ENCODE results near the gene SIGLEC11. TPM values are rescaled to one million over a fixed set of nuclear protein-coding genes. Genes with fewer than 3 reads are reported as not detected.

Gene SIGLEC11
- total and polyA plus RNA-seq, 4 donors: 0.49 to 8.9 (median 3.3) TPM

GRCh38 chr19:49952479-49952836 is 8.5 kb downstream of the SIGLEC11 start:
- TF ChIP-seq HNF4A (conservative IDR thresholded peaks at IDR 0.05): no peak
- no peak for TF ChIP-seq JUND (IDR thresholded peaks at IDR 0.05)
- no peak for TF ChIP-seq ATF3 (IDR thresholded peaks at IDR 0.05)
- TF ChIP-seq, protein P1, sequence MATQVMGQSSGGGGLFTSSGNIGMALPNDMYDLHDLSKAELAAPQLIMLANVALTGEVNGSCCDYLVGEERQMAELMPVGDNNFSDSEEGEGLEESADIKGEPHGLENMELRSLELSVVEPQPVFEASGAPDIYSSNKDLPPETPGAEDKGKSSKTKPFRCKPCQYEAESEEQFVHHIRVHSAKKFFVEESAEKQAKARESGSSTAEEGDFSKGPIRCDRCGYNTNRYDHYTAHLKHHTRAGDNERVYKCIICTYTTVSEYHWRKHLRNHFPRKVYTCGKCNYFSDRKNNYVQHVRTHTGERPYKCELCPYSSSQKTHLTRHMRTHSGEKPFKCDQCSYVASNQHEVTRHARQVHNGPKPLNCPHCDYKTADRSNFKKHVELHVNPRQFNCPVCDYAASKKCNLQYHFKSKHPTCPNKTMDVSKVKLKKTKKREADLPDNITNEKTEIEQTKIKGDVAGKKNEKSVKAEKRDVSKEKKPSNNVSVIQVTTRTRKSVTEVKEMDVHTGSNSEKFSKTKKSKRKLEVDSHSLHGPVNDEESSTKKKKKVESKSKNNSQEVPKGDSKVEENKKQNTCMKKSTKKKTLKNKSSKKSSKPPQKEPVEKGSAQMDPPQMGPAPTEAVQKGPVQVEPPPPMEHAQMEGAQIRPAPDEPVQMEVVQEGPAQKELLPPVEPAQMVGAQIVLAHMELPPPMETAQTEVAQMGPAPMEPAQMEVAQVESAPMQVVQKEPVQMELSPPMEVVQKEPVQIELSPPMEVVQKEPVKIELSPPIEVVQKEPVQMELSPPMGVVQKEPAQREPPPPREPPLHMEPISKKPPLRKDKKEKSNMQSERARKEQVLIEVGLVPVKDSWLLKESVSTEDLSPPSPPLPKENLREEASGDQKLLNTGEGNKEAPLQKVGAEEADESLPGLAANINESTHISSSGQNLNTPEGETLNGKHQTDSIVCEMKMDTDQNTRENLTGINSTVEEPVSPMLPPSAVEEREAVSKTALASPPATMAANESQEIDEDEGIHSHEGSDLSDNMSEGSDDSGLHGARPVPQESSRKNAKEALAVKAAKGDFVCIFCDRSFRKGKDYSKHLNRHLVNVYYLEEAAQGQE (IDR thresholded peaks at IDR 0.05): no peak
- no peak for TF ChIP-seq HNF4G (IDR thresholded peaks at IDR 0.05)
- TF ChIP-seq YY1 (IDR thresholded peaks at IDR 0.05): no peak
- no peak for TF ChIP-seq NR2F2 (IDR thresholded peaks at IDR 0.05)
- no peak for TF ChIP-seq FOXA2 (IDR thresholded peaks at IDR 0.05)
- TF ChIP-seq RXRA (IDR thresholded peaks at IDR 0.05): no peak
- TF ChIP-seq, protein P2, sequence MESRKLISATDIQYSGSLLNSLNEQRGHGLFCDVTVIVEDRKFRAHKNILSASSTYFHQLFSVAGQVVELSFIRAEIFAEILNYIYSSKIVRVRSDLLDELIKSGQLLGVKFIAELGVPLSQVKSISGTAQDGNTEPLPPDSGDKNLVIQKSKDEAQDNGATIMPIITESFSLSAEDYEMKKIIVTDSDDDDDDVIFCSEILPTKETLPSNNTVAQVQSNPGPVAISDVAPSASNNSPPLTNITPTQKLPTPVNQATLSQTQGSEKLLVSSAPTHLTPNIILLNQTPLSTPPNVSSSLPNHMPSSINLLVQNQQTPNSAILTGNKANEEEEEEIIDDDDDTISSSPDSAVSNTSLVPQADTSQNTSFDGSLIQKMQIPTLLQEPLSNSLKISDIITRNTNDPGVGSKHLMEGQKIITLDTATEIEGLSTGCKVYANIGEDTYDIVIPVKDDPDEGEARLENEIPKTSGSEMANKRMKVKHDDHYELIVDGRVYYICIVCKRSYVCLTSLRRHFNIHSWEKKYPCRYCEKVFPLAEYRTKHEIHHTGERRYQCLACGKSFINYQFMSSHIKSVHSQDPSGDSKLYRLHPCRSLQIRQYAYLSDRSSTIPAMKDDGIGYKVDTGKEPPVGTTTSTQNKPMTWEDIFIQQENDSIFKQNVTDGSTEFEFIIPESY (IDR thresholded peaks at IDR 0.05): no peak
- TF ChIP-seq FOXA1 (IDR thresholded peaks at IDR 0.05): no peak
- no peak for TF ChIP-seq GABPA (IDR thresholded peaks at IDR 0.05 in 1 of 2, conservative IDR thresholded peaks at IDR 0.05 in 1 of 2)
- TF ChIP-seq EGR1 (IDR thresholded peaks at IDR 0.05; ENCODE audit: low read depth in 2 of 2): no peak
- TF ChIP-seq, protein P3, sequence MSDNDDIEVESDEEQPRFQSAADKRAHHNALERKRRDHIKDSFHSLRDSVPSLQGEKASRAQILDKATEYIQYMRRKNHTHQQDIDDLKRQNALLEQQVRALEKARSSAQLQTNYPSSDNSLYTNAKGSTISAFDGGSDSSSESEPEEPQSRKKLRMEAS (IDR thresholded peaks at IDR 0.05): no peak
- TF ChIP-seq SP1 (IDR thresholded peaks at IDR 0.05): no peak
- TF ChIP-seq, protein P4, sequence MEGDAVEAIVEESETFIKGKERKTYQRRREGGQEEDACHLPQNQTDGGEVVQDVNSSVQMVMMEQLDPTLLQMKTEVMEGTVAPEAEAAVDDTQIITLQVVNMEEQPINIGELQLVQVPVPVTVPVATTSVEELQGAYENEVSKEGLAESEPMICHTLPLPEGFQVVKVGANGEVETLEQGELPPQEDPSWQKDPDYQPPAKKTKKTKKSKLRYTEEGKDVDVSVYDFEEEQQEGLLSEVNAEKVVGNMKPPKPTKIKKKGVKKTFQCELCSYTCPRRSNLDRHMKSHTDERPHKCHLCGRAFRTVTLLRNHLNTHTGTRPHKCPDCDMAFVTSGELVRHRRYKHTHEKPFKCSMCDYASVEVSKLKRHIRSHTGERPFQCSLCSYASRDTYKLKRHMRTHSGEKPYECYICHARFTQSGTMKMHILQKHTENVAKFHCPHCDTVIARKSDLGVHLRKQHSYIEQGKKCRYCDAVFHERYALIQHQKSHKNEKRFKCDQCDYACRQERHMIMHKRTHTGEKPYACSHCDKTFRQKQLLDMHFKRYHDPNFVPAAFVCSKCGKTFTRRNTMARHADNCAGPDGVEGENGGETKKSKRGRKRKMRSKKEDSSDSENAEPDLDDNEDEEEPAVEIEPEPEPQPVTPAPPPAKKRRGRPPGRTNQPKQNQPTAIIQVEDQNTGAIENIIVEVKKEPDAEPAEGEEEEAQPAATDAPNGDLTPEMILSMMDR (IDR thresholded peaks at IDR 0.05; ENCODE audit: low read depth, low read length, missing input control): no peak
- Histone ChIP-seq H3K36me3 (ENCODE audit: control insufficient read depth in 4 of 4, insufficient read depth in 3 of 4, low read depth in 1 of 4, low read length in 3 of 4) (no peaks in the 10 kb centered on the region), H3K9ac (ENCODE audit: low read depth in 1 of 2, low read length in 2 of 2) (no peak overlapping the region), H3K9me3 (ENCODE audit: control insufficient read depth in 4 of 4, low read length in 3 of 4) (no peaks in the 10 kb centered on the region), H3K27me3 (ENCODE audit: control insufficient read depth in 4 of 4, insufficient read depth in 4 of 4, low read length in 3 of 4) (no peaks in the 10 kb centered on the region), H3K4me1 (ENCODE audit: control insufficient read depth in 4 of 4, insufficient read depth in 4 of 4, low read length in 3 of 4) (peaks cover 0 to 18% (median 18%) of the 10 kb centered on the region in 4 donors), H3K27ac (ENCODE audit: low read depth in 1 of 2, low read length in 2 of 2) (no peak overlapping the region), H3K4me3 (ENCODE audit: low read depth in 1 of 3, low read length in 3 of 3) (no peak overlapping the region)
- DNase-seq (ENCODE audit: low spot score): no peak

Data from liver (tissue), 9 donors.